Bronchial epithelial cell (primary cell): ENCODE data around the gene HHIPL1. TPM values are rescaled to one million over a fixed set of nuclear protein-coding genes. Genes with fewer than 3 reads are reported as not detected.
A peak's percentile ranks its signal among the peaks of the same experiment; 100 is the strongest.

ENCODE experiments used
- DNase-seq: peaks from one replicate; pipeline ENCODE4 v3.0.0-alpha.2; 2010; ENCODE audit warnings: low read depth
- FAIRE-seq: peaks from 2 replicates; lab custom pipeline; 2011; peaks lifted over from hg19 to GRCh38; lab: Jason Lieb, UNC
- H3K27me3 ChIP-seq: 2 replicates; pipeline ENCODE4 v1.5.1; 2011; ENCODE audit warnings: low read length; ENCODE audit not compliant: control insufficient read depth, insufficient read depth
- H3K36me3 ChIP-seq: 2 replicates; pipeline ENCODE4 v1.5.1; 2011; ENCODE audit warnings: low read length; ENCODE audit not compliant: control insufficient read depth, insufficient read depth
- H3K4me3 ChIP-seq: 2 replicates; pipeline ENCODE4 v1.5.1; 2011; ENCODE audit warnings: mild to moderate bottlenecking, low read depth, low read length, control low read depth
- total RNA-seq: library from RNA; depleted of rRNA; stranded (reverse); fragments of >200 nt; gene quantifications from 2 replicates; pipeline ENCODE4 v1.2.1, GENCODE V29; 2014
- TF ChIP-seq, protein P1 (sequence below): IDR thresholded peaks from 2 replicates; pipeline ENCODE4 v1.5.1; 2011; ENCODE audit warnings: mild to moderate bottlenecking, moderate library complexity, low read length, control low read depth, inconsistent platforms; ENCODE audit not compliant: insufficient read depth, severe bottlenecking

HHIPL1 gene
- total RNA-seq, 1 donor from 2014 or later, result 0.53 TPM

DNA sequence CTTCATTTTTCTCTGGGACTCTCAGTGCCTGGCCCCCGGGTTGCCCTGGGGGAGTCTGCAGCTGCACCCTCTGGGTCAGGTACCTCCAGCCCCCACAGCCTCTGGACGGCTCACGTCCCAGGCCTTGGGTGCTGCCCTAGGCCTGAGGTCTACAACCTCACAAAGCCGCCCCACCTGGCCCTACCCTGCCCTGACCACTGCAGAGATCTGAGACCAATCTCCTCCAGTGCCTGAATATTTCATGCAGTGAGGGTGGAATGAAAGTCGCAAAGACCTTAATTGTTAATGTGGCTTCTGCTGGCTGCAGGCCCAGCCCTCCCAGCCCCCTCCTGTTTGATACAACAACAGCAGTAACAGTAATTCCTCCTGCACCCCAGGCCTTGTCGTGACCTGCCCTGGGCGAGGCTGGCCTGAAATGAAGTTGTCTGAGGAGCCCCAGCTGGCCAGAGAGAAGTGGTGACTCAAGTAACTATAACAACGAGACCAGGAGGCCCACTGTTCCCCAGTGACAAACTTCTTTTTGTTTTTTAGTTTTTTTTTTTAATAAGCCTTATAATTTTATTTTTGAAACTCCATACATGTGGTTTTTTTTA is 32.1 kb upstream of the HHIPL1 start:
- TF ChIP-seq, protein P1, sequence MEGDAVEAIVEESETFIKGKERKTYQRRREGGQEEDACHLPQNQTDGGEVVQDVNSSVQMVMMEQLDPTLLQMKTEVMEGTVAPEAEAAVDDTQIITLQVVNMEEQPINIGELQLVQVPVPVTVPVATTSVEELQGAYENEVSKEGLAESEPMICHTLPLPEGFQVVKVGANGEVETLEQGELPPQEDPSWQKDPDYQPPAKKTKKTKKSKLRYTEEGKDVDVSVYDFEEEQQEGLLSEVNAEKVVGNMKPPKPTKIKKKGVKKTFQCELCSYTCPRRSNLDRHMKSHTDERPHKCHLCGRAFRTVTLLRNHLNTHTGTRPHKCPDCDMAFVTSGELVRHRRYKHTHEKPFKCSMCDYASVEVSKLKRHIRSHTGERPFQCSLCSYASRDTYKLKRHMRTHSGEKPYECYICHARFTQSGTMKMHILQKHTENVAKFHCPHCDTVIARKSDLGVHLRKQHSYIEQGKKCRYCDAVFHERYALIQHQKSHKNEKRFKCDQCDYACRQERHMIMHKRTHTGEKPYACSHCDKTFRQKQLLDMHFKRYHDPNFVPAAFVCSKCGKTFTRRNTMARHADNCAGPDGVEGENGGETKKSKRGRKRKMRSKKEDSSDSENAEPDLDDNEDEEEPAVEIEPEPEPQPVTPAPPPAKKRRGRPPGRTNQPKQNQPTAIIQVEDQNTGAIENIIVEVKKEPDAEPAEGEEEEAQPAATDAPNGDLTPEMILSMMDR, result no peak
- H3K4me3 ChIP-seq, result no peak overlapping the region
- FAIRE-seq, result no peak
- no peaks in the 10 kb centered on the region for H3K36me3 ChIP-seq
- no peaks in the 10 kb centered on the region for H3K27me3 ChIP-seq
- DNase-seq, result peak; percentile 89

DNA sequence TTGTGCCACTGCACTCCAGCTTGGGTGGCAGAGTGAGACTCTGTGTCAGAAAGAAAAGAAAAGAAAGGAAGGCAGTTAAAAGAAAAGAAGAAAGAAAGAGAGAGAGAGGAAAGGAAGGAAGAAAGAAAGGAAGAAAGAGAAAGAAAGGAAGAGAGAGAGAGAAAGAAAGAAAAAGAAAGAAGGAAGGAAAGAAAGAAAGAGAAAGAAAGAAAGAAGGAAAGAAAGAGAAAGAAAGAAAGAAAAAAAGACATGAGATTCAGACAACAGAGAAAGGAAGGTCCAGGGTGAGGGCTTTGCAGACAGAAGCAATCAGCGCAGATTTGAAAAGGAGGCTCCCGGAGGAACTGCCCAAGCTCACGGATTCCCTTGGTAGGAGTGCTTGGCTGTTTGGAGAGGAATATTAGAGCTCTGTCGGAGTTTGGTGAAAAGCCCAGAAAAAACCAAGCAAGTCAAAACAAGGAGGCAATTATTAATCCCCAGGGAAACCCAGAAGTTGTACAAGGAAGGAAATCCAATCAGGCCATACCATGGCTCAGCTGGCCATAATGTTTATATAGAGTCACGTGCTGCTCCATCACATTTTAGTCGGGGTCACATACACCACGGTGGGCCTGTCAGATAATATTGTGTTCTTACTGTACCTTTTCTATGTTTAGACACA is 29.3 kb upstream of the HHIPL1 start:
- H3K27me3 ChIP-seq, result no peaks in the 10 kb centered on the region
- DNase-seq, result no peak
- no peaks in the 10 kb centered on the region for H3K36me3 ChIP-seq
- TF ChIP-seq, protein P1, result no peak
- H3K4me3 ChIP-seq, result no peak overlapping the region
- no peak for FAIRE-seq

DNA sequence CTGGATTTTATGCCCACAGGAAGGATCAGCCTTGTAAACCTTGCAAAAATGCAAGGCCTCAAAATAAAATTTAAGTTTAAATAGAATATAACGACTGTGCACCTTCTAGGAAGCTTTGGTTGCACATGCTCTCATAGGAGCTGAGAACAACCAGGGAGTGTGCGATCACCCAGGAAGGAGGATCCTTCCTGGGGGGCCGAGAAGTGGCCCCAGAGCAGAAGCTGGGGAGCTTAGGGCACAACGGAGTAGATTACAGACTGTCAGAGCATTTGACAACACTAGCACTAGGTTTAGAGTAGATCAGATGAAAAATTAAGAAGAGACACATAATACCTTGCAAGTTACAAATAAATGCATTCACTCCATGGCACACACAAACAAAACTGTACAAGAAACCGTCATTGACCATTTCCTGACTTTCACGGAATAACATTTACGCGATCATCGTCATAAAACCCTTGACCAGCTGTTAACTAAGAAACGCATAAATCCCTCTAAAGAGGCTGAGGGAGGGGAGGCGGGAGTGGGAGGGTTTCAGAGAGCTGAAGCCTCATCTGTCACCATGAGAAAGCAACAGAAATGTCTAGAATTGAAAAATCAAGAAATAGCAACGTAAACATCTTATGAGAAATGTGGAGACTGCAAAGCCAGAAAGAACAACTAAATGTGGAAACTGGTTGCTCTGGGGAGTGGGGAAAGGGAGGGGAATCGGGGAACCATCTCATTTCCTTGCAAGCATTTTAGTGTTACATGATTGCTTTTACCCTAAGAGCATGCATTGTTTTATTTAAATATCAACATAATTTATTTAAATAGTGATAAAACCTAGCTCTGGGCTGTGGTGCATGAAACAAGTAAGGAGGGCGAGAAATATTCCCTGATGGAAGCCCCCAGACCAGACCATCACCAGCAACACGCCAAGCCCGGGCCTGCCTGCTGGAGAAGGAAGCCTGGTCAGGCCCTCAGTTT is 27.8 kb upstream of the HHIPL1 start:
- H3K4me3 ChIP-seq, result no peak overlapping the region
- no peak for FAIRE-seq

DNA sequence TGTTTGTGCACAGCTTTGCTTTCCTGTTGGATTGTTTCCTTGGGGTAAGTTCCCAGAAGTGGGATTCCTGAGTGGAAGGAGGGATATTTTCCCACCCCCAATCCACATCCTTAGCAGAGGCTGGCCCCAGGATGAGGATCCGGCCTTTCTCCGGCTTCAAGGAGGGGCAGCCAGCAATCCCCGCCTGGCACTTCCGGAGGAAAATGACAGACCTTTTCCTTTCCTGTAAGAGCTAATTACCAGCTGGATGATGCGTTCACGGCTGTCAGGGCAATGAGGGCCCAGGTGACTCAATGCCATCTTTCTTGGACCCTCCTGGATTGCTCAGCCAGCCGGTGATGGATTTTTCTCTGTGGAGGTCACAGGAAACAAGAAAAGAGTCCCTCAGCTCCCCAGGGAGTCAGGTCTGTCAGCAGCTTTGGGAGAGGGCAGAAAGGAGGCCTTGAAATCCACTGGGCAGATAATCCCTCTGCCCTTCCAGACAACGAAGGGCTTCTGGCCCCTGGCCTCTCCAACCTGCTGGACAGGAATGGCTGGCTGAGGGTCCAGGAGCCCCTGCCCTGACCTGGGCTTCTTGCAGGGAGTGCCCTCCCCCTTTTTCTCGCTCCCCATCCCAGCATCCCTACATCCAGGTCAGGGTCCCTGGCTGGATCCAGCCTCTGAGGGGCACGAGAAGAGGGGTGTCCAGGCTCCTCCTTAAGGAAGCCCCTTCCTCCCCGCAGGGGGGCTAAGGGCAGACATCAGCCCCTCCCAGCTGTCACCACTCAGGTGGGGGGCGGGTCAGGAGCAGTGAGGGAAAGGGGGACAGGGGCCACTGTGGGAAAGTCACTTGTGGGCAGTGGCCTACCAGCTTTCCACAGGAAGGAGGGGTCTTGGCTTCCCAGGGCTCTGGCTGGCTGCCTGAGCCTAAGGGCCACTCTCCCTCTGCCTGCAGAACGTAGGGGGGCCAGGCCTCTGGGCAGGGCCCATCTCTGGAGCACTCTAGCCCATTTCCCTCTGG is 24.8 kb upstream of the HHIPL1 start:
- TF ChIP-seq, protein P1, result no peak
- no peaks in the 10 kb centered on the region for H3K36me3 ChIP-seq
- DNase-seq, result peak; percentile 58
- H3K27me3 ChIP-seq, result no peaks in the 10 kb centered on the region
- H3K4me3 ChIP-seq, result no peak overlapping the region
- no peak for FAIRE-seq

More for the DNA sequence above, 27.8 kb upstream of the HHIPL1 start:
- no peak for DNase-seq
- H3K36me3 ChIP-seq, result no peaks in the 10 kb centered on the region
- H3K27me3 ChIP-seq, result no peaks in the 10 kb centered on the region
- TF ChIP-seq, protein P1, result no peak

DNA sequence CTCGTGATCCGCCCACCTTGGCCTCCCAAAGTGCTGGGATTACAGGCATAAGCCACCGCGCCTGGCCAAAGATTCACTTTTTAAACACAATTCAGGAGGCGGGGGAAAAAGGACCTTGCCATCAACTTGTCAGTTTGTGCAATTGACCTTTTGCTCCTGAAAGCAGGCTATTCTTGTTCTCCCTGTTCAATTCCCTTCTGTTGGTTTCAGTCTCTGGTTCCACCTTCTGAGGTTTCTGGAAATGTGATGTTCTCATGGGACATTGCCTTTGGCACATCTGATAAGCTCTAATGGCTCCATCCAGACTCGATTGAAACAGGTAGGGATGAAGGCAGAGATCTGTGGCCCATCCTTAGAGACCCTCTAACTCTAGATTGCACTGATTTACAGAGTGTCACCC is 23.0 kb upstream of the HHIPL1 start:
- Histone ChIP-seq H3K27me3 (no peaks in the 10 kb centered on the region), H3K36me3 (no peaks in the 10 kb centered on the region), H3K4me3 (no peak overlapping the region)
- FAIRE-seq (peak; percentile 76), DNase-seq (no peak)
- TF ChIP-seq, protein P1, result no peak
